GM18498 (cell line): ENCODE measurements around the gene PPP2CA.
A peak's percentile ranks its signal among the peaks of the same experiment; 100 is the strongest.

Experiments used
- ATAC-seq: cut with Tn5 transposase; IDR thresholded peaks from one replicate; pipeline ENCODE4 v1.9.1; 2021; ENCODE audit warnings: mild to moderate bottlenecking, moderate library complexity; ENCODE audit not compliant: unreplicated experiment

Gene PPP2CA

DNA sequence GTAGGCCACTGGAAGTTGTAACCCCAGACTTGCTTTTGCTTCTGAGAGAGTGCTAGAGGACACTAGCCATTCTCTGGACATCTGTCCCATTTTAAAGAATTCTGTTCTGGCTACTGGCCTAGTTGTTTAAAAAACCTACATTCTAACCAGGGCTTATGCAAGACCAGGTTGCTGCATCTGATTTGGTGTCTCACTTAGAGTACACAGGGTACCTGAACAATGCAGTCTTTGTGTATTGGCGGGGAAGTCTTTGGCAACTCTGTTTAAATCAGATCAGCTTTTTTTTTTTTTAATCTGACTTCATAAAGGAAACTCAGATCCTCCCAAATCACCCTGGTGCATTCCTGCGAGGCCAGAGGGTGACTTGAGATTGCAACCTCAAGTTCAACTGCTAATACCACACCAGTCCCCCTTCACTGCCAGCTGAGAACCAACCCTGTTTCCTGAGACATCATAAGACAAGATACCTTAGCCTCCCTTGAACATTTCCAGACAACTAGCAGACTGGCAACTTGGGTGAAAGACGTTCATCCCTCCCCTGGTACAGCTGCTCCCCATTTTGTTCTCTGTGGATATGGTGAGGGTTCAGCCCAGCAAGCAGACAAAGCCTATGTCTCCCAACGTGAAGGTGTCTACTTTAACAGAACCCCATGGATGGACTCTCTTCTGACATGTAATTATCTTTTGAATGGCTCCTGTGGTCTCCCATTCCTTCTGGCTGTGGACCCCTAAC, 76.1 kb downstream of the PPP2CA start:
- ATAC-seq: no peak

DNA sequence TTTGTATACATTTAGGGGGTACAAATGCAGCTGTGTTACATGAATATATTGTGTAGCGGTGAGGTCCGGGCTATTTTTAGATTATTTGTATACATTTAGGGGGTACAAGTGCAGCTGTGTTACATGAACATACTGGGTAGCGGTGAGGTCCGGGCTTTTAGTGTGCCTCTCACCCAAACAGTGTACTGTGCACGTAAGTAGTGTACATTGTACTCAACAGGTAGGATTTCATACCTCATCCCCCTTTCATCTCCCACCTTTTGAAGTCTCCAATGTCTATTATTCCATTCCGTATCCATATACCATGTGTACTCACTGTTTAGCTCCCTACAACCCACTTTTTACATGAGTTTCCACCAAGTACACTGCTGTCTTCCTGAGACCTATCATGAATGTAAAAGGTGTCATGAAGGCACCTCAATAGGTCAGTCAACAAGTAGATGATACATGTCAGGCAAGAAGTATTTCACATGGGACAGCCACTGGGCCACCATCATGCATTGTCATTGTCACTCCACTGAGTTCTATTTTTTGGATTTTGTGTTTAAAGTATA, 76.8 kb downstream of the PPP2CA start:
- no peak for ATAC-seq

DNA sequence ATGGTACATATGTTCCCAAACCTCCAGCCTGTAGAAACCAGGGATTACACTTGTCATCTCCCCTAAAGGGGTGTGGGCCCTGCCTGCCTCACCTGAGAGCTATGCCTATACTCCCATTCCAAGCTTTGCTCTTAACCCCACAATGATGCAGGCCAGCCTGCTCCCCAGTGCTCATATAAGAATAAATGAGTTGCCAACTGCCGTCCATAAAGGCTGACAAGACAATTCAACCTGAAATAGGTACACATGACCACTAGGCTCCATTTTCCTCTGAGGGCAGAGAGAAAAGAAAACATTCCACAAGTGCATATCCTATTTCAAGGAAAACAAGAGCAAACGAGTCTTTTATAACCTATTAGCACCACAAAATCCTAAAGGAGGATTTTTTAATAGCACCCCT, 77.6 kb downstream of the PPP2CA start:
- no peak for ATAC-seq

DNA sequence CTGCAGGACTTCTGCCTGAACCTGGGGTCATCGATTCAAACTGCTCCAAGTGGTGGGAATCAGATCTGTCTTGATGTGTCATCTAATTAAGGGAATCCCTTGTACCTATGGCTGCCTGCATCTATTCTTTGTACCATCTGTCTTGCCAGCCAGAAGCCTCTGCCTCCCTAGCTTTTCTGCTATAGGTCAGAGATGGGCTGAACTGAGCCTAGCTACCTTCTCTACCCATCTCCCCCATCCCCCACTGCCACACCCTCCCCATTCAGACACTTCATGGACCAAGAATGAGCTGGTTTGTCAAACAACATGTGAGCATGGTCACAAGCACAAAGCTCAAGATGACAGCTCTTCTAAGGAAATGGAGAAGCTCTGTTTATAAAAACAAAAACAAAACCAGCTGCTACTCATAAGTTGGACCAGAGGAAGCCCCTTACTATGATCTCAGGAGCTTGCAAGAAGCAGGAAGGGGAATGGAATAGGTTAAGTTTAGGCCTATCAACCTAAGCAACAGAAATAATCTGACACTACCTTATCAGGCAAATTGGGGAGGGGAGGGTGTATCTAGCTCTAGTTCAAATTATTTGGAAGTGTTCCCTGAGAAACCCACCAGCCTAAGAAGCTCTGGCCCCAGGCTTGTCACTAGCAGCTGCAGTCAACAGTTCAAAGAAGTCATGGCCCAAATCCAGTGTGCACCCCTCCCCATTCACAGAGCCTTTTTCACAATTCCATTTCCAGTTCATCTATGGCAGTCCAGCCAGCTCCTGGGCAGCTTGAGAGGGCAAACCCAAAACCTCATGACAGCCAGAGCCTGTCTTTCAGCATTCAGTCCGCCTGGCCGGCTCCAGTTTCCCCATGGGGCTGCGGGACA, 79.0 kb downstream of the PPP2CA start:
- no peak for ATAC-seq

DNA sequence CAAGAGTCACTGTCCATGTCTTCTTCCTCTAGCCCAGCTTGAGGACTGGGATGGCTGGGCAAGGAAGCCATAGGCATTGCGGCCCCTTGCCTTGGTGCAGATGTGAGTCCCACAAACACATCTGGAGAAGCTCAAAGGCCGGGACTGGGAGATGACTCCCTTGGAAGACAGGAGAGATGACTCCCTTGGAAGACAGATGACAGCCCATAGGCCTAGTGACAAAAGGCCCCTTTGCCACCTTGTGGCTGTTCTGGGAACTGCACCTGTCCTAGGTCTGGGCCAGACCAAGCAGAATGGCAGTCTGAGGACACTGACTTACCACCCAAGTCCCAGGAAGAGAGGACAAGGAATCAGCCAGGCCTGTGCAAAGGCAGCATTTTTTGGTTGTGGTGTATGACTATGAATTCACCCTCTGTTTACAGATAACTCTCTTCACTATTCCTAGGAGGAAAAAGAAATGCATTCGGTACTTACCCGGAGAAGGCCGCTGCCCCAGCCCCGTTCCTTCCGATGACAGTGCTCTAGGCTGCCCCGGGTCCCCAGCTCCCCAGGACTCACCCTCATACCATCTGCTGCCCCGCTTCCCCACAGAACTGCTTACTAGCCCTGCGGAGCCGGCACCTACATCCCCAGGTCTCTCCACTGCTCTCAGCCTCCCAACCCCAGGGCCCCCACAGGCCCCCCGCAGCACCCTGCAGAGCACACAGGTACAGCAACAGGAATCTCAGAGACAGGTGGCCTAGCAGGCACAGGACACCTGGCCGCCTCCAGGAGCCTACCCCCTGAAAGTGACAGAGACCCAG, 79.9 kb downstream of the PPP2CA start:
- ATAC-seq: peak; percentile 57

DNA sequence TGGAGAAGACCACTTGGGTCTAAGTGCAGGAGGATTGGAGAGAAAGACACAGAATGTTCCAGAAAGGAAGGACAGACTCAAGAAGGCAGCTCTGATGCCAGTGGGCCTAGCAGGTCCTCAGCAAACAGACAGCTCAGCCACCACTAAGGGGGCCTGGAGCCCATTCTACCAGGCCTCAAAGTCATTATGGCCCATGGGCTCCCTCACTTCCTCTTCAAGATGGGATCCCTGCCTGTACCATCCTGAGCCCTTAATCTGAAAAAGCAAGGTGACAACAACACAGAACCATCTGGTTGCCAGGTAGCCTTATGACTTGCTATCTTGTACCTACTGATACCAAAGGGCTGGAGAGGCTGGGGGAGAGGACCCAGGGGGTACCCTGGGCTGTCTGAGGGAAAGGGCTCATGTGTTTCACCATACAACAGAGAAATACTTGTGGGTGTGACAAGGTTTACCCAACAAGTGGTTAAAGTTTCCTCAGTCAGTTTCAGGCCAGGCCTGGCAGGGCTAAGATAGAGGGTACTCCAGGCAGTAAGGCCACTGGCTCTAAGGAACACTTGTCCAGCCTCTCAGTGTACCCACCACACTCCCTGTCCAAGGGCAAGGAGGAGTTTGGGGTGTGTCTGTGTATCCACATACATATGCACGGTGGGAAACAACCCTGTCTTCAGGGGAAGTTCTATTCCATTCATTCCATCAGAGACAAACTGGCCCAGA, 80.7 kb downstream of the PPP2CA start:
- ATAC-seq: no peak
